ENCODE data around the gene CORO1C.

DNA sequence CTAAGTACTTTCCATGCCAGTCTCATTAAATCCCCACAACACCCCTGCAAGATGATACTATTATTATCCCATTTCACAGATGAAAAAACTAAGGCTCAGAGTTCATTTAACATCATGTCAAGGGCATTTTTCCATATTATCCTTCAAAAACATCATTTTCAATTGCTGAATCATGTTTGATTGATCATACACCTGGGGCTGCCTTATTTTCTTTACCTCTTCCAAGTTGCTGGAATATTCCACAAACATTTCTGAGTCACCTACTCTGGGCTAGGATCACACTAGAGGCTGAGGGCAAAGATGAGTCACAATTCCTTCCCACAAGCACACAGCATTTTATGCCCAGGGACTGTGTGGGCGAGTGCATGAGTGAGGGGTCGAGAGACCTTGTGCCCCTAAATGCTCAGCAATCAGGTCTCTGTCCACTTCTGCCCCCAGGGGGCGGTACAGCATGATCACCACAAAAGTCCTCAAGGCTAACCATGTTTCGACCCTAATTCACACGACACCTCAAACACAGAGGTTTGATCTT, 119.4 kb downstream of the CORO1C start:
- no peak for TF ChIP-seq POLR2A (IDR thresholded peaks at IDR 0.05)
- TF ChIP-seq, protein P1, sequence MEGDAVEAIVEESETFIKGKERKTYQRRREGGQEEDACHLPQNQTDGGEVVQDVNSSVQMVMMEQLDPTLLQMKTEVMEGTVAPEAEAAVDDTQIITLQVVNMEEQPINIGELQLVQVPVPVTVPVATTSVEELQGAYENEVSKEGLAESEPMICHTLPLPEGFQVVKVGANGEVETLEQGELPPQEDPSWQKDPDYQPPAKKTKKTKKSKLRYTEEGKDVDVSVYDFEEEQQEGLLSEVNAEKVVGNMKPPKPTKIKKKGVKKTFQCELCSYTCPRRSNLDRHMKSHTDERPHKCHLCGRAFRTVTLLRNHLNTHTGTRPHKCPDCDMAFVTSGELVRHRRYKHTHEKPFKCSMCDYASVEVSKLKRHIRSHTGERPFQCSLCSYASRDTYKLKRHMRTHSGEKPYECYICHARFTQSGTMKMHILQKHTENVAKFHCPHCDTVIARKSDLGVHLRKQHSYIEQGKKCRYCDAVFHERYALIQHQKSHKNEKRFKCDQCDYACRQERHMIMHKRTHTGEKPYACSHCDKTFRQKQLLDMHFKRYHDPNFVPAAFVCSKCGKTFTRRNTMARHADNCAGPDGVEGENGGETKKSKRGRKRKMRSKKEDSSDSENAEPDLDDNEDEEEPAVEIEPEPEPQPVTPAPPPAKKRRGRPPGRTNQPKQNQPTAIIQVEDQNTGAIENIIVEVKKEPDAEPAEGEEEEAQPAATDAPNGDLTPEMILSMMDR (IDR thresholded peaks at IDR 0.05) = peak; percentile 9 to 28 (median 21)

All from right lobe of liver (tissue), 4 donors.